Ovary (tissue), 3 donors: ENCODE measurements around the gene KRTAP1-5.

Experiments
- EP300 ChIP-seq: sonication (generic); formaldehyde crosslinking; IDR thresholded peaks from one replicate; pipeline ENCODE4 v1.6.1; 2017; ENCODE audit warnings: antibody characterized with exemption
- POLR2A ChIP-seq: fragments of 450-650 bp; IDR thresholded peaks from one replicate; pipeline ENCODE4 v1.6.1; 2017; ENCODE audit warnings: antibody characterized with exemption, mild to moderate bottlenecking, moderate library complexity
- TF ChIP-seq, protein P1 (sequence below), 3 donors: fragments of 450-650 bp in 2 of 3; fragments of 200-600 bp in 1 of 3; IDR thresholded peaks; one replicate each; pipeline versions ENCODE4 v1.5.1 to v1.8.0; 2016 to 2022; ENCODE audit warnings: antibody characterized with exemption in 3 of 3, mild to moderate bottlenecking in 1 of 3
- donor health status: DM: no; HTN: no; CAD: no.

GRCh38 chr17:41019415-41019814, 7.6 kb downstream of the KRTAP1-5 start:
- TF ChIP-seq, protein P1, sequence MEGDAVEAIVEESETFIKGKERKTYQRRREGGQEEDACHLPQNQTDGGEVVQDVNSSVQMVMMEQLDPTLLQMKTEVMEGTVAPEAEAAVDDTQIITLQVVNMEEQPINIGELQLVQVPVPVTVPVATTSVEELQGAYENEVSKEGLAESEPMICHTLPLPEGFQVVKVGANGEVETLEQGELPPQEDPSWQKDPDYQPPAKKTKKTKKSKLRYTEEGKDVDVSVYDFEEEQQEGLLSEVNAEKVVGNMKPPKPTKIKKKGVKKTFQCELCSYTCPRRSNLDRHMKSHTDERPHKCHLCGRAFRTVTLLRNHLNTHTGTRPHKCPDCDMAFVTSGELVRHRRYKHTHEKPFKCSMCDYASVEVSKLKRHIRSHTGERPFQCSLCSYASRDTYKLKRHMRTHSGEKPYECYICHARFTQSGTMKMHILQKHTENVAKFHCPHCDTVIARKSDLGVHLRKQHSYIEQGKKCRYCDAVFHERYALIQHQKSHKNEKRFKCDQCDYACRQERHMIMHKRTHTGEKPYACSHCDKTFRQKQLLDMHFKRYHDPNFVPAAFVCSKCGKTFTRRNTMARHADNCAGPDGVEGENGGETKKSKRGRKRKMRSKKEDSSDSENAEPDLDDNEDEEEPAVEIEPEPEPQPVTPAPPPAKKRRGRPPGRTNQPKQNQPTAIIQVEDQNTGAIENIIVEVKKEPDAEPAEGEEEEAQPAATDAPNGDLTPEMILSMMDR (IDR thresholded peaks at IDR 0.05), result no peak
- no peak for TF ChIP-seq POLR2A
- no peak for TF ChIP-seq EP300
